Measurements from ENCODE around the gene TRAF3.

DNA sequence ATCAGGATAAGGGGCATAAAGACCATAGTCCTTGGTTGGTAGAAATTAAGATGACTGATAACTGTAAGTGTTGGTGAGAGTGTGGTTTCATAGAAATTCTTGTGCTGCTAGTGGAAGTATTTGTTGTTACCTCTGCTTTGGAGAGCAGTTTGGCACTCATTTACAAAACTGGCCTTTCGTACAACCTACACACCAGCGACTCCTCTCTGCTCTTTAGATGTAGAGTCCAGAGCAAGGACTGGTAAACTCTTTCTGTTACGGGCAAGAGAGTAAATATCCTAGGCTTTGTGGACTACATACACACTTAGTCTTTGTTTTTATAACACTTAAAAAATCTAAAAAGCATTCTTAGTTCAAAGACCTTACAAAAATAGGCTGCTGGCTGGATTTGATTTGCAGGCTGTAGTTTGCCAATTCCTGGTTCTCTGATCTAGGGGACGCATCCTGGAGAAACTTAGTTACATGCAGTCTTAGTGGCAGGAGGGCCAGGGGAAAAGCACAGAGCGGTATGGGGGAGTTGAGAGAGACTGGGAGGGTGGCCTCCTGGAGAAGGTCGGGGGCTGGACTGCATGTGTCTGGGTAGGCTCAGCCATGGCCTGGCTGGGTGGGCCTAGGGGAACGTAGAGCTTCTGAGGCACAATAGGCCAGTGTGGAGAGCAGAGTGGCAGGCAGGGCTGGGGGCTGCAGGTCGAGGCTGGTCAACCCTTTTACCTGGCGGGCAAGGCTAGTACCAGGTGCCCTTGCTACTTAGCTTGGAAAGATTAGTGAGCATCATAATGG lies 89.9 kb downstream of the TRAF3 start:
- no peak for TF ChIP-seq PPARA (CRISPR knock-in tag; IDR thresholded peaks at IDR 0.05; ENCODE audit: borderline replicate concordance)
- no peak for TF ChIP-seq ZNF565 (CRISPR knock-in tag; conservative IDR thresholded peaks at IDR 0.05; ENCODE audit: low read depth)
- no peak for TF ChIP-seq ARNTL (CRISPR knock-in tag; IDR thresholded peaks at IDR 0.05; ENCODE audit: borderline replicate concordance, low read depth)
- no peak for TF ChIP-seq ZNF70 (CRISPR knock-in tag; IDR thresholded peaks at IDR 0.05)
- no peak for TF ChIP-seq BACH2 (CRISPR knock-in tag; IDR thresholded peaks at IDR 0.05; ENCODE audit: borderline replicate concordance)
- TF ChIP-seq ZNF8 (CRISPR knock-in tag; IDR thresholded peaks at IDR 0.05) = no peak
- no peak for TF ChIP-seq ZFP30 (CRISPR knock-in tag; IDR thresholded peaks at IDR 0.05)
- TF ChIP-seq, protein P1, sequence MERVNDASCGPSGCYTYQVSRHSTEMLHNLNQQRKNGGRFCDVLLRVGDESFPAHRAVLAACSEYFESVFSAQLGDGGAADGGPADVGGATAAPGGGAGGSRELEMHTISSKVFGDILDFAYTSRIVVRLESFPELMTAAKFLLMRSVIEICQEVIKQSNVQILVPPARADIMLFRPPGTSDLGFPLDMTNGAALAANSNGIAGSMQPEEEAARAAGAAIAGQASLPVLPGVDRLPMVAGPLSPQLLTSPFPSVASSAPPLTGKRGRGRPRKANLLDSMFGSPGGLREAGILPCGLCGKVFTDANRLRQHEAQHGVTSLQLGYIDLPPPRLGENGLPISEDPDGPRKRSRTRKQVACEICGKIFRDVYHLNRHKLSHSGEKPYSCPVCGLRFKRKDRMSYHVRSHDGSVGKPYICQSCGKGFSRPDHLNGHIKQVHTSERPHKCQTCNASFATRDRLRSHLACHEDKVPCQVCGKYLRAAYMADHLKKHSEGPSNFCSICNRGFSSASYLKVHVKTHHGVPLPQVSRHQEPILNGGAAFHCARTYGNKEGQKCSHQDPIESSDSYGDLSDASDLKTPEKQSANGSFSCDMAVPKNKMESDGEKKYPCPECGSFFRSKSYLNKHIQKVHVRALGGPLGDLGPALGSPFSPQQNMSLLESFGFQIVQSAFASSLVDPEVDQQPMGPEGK (CRISPR knock-in tag; IDR thresholded peaks at IDR 0.05; ENCODE audit: borderline replicate concordance) = no peak
- TF ChIP-seq OSR1 (CRISPR knock-in tag; IDR thresholded peaks at IDR 0.05) = no peak
- TF ChIP-seq, protein P2, sequence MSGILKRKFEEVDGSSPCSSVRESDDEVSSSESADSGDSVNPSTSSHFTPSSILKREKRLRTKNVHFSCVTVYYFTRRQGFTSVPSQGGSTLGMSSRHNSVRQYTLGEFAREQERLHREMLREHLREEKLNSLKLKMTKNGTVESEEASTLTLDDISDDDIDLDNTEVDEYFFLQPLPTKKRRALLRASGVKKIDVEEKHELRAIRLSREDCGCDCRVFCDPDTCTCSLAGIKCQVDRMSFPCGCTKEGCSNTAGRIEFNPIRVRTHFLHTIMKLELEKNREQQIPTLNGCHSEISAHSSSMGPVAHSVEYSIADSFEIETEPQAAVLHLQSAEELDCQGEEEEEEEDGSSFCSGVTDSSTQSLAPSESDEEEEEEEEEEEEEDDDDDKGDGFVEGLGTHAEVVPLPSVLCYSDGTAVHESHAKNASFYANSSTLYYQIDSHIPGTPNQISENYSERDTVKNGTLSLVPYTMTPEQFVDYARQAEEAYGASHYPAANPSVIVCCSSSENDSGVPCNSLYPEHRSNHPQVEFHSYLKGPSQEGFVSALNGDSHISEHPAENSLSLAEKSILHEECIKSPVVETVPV (CRISPR knock-in tag; IDR thresholded peaks at IDR 0.05) = no peak
- TF ChIP-seq, protein P3, sequence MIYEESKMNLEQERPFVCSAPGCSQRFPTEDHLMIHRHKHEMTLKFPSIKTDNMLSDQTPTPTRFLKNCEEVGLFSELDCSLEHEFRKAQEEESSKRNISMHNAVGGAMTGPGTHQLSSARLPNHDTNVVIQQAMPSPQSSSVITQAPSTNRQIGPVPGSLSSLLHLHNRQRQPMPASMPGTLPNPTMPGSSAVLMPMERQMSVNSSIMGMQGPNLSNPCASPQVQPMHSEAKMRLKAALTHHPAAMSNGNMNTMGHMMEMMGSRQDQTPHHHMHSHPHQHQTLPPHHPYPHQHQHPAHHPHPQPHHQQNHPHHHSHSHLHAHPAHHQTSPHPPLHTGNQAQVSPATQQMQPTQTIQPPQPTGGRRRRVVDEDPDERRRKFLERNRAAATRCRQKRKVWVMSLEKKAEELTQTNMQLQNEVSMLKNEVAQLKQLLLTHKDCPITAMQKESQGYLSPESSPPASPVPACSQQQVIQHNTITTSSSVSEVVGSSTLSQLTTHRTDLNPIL (CRISPR knock-in tag; IDR thresholded peaks at IDR 0.05; ENCODE audit: low read depth) = no peak
- TF ChIP-seq, protein P4, sequence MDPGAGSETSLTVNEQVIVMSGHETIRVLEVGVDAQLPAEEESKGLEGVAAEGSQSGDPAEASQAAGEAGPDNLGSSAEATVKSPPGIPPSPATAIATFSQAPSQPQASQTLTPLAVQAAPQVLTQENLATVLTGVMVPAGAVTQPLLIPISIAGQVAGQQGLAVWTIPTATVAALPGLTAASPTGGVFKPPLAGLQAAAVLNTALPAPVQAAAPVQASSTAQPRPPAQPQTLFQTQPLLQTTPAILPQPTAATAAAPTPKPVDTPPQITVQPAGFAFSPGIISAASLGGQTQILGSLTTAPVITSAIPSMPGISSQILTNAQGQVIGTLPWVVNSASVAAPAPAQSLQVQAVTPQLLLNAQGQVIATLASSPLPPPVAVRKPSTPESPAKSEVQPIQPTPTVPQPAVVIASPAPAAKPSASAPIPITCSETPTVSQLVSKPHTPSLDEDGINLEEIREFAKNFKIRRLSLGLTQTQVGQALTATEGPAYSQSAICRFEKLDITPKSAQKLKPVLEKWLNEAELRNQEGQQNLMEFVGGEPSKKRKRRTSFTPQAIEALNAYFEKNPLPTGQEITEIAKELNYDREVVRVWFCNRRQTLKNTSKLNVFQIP (CRISPR knock-in tag; IDR thresholded peaks at IDR 0.05; ENCODE audit: borderline replicate concordance, low read depth) = no peak

Measured in SK-N-SH treated with all-trans-retinoic acid at 6 μM for 48 hours (cell line).